C4-2B (cell line): Measurements from ENCODE around the gene WWOX.

Source experiments
- H3K27ac ChIP-seq: fragments of 450-650 bp; 2 replicates; pipeline ENCODE4 v1.5.1; 2017
- CTCF ChIP-seq: fragments of 450-650 bp; conservative IDR thresholded peaks from 2 replicates; pipeline ENCODE4 v1.5.1; 2017; ENCODE audit warnings: mild to moderate bottlenecking
- ZFX ChIP-seq: fragments of 450-650 bp; IDR thresholded peaks from 2 replicates; pipeline ENCODE4 v1.6.1; 2017

The WWOX gene

DNA sequence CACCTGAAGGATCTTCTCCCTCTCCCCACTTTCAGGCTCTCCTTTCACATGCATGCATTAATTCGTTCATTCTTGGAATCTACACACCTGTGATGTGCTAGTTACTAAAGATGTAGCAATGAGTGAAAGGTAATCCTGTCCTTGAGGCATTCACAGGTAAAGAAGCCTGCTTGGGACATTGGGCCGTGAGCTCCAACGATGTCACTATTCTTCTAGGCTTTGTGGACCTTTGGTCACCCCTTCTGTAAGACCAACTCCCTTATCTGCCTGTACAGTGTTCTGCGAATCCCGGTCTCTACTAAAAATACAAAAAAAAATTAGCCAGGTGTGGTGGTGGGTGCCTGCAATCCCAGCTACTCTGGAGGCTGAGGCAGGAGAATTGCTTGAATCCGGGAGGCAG, 892.5 kb downstream of the WWOX start:
- no peak for TF ChIP-seq CTCF
- no peak for TF ChIP-seq ZFX
- no peak overlapping the region for H3K27ac ChIP-seq

DNA sequence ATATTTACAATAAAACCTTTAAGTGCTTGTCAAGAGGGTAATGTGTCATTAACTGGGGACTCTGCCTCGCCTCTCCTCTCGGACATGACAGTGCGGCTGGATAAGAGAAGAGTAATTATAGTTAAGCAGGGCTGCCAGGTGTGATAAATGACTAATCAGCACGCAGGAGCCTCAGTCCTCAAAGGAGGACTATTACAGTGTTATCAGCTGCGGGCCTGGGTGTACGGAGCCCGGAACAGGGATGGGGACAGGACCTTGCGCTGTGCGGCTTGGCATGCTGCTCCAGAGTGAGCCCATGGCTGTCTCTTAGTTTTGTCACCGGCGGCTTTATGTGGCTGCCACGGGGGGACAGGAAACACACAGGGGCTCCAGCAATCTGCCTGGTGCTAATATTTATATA, 893.9 kb downstream of the WWOX start:
- TF ChIP-seq ZFX = no peak
- no peak for TF ChIP-seq CTCF

DNA sequence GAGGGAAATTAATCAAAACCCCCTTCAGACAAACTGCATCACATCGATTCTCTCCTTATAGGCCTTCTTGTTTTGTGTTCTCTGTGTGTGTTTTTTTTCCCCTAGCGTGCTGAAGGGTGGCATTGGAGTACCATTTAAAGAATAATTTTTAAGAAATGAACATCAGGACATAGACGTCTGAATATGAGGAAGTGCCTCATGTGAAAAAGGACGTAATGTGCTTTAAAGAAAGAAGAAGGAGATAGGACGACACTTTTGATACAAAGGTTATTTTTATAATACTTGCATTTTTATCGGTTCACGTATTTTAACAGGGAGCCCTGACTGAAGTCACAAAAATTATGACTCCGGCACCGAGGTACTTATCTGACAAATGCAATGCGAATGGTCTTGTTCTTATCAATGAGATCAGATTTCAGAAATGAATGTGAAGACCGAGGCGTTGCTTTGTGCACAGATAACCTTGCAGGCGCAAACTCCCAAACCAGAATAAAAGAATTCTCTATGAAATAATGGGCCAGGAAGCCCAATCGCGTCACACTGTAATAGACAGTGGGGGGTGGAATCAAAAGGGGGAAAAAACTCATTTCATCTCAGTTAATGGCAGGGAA, 894.8 kb downstream of the WWOX start:
- TF ChIP-seq CTCF (no peak), ZFX (no peak)

More for the DNA sequence above, 893.9 kb downstream of the WWOX start:
- H3K27ac ChIP-seq = no peak overlapping the region

GRCh38 chr16:78995441-78995840, 896.0 kb downstream of the WWOX start:
- no peak for TF ChIP-seq CTCF
- no peak for TF ChIP-seq ZFX
- H3K27ac ChIP-seq = no peak overlapping the region

More for the DNA sequence above, 894.8 kb downstream of the WWOX start:
- H3K27ac ChIP-seq = no peak overlapping the region

- H3K27ac ChIP-seq = no peak overlapping the region
- no peak for TF ChIP-seq ZFX
- no peak for TF ChIP-seq CTCF
Measured at GRCh38 chr16:78996790-78997189, 897.3 kb downstream of the WWOX start.

DNA sequence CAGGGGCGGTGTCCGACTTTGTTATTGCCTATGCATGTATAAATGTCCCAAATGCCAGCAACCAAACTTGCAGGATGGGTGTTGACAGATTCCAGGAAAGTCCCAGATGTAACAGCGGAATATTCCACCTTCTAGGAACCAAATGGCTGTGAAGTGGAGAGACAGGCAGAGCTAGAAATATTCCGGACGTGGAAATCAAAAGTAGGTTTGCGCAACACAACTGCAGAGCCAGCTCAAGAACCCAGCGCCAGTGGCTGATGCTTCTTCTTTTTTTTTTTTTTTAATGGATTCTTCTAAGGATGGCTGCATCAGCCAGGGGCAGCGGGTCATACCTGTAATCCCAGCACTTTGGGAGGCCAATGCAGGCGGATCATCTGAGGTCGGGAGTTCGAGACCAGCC, 899.4 kb downstream of the WWOX start:
- H3K27ac ChIP-seq = no peak overlapping the region
- TF ChIP-seq ZFX (no peak), CTCF (no peak)

DNA sequence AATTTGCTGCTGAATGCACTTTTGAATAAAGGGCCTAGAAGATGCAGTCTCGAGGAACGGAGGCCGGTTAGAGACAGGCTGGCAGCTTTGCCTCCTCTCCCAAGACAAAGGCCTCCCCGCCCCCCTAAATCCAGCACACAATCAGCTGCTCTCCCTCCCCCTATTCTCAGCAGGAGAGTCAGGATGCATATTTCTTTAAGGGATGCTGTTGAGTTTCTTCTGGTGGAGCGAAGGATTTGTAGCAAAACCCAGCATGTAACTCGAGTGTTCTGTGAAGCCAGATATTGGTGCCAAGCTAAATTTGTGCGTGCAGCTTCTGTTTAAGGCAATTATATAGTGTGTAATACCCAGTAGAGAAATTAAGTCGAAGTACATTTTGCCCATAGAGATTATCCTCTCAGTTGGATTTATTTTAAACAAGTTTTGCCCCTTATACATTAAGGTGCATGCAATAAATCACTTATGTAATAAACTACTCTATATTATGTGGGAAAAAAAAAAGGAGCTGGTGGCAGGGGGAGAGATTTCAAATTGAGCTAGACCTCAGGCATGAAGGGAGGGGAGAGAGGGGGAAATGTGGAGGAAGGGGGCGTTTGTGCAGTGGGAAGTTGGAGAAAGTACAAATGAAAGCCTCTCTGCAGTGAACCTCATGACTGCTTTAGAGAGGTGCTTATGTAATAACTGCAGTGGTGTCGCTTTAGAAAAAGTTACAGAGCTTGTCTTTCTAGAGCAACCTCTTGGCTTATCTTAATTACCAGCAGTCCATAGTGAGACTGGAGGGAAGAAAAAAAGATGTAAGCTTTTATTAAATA, 901.9 kb downstream of the WWOX start:
- TF ChIP-seq CTCF = no peak
- no peak for TF ChIP-seq ZFX

More for the DNA sequence above, 901.9 kb downstream of the WWOX start:
- no peak overlapping the region for H3K27ac ChIP-seq
